Epidermal melanocyte (primary cell): ENCODE measurements around the gene SLC35G2.
"Not testable (repeated sequence)": the region's sequence is repeated elsewhere in the genome, so short reads cannot be mapped to it uniquely, and the experiment has no call there.

Experiments used
- DNase-seq: peaks from one replicate; pipeline ENCODE4 v3.0.0; 2011; ENCODE audit warnings: low spot score; ENCODE audit not compliant: insufficient read length

The SLC35G2 gene

GRCh38 chr3:136885357-136886213, 66.7 kb downstream of the SLC35G2 start:
- no peak for DNase-seq

DNA sequence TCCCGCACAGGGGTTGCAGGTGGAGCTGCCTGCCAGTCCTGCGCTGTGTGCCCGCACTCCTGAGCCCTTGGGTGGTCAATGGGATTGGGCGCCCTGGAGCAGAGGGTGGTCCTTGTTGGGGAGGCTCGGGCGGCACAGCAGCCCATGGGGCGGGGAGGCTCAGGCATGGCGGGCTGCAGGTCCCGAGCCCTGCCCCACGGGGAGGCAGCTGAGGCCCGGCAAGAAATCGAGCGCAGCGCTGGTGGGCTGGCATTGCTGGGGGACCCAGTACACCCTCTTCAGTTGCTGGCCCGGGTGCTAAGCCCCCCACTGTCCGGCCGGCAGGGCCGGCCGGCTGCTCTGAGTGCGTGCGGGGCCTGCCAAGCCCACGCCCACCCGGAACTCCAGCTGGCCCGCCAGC, 71.0 kb downstream of the SLC35G2 start:
- no peak for DNase-seq

- no peak for DNase-seq
Observed at GRCh38 chr3:136891934-136892855, 73.3 kb downstream of the SLC35G2 start.

DNA sequence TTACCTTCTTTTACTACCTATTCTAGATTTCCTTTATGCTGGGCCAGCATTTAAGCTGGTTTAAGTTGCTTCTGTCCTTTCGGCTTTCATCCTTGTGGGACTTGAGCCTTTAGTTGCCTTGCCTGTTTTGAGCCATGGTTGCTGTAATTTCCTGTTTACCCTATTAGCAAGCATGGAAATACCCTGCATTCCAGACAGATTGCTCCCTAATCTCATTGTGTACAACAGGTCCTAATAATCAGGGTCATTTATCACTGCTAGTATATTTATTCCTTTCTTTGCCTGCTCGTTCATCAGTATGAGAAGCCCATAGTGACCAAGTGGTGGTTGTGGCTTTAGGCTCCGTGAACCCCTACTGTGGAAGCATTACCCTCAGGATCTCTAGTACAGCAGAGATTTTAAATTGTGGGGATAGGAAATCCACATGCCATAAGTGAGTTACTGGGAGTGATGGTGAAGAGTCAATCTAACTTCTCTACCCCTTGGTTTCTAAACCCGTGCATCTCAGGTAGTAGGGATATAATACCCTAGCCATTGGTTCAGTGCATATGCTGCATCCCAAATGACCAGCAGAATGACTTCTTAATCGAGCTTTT, 75.0 kb downstream of the SLC35G2 start:
- no peak for DNase-seq

DNA sequence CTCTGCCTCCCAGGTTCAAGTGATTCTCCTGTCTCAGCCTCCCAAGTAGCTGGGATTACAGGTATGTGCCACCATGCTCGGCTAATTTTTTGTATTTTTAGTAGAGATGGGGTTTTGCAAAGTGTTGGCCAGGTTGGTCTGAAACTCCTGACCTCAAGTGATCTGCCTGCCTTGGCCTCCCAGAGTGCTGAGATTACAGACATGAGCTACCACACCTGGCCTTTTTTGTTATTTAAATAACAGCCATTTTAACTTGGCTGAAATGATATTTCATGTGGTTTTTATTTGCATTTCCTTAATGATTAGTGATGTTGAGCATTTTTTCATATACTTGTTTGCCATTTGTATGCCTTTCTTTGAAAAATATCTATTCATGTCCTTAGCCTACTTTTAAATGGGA, 78.2 kb downstream of the SLC35G2 start:
- DNase-seq, result not testable (repeated sequence)

- no peak for DNase-seq
Observed at GRCh38 chr3:136898549-136898948, 79.6 kb downstream of the SLC35G2 start.

GRCh38 chr3:136898954-136899353, 80.0 kb downstream of the SLC35G2 start:
- no peak for DNase-seq

DNA sequence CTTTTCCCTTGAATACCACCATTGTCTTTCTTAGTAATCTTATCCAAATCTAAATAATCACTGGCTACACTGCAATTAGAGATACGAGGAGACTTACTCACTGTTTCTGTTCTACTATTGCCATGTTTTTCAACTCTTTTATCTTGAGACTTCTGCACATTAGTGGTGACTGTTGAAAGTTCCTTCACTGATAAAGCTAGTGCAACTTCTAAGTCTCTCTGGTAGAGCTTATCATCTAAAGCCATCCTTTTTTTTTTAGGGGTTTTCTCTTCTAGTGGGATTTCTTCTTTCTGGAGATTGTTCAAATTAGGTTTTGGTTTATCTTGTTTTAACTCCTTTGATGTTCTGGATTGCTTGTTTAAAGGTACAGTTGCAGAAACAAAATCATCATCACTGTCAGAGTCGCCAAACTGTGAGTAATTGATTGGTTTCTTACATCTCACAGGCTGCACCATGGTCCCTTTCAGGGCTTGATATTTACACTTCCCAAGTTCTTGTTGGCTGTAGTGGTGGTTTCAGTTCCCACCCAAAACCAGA, 80.8 kb downstream of the SLC35G2 start:
- no peak for DNase-seq

- not testable (repeated sequence) for DNase-seq
Observed at GRCh38 chr3:136900694-136901093, 81.8 kb downstream of the SLC35G2 start.

GRCh38 chr3:136901391-136901790, 82.5 kb downstream of the SLC35G2 start:
- no peak for DNase-seq

- DNase-seq, result not testable (repeated sequence)
Observed at GRCh38 chr3:136902530-136902929, 83.6 kb downstream of the SLC35G2 start.

- no peak for DNase-seq
Observed at GRCh38 chr3:136903899-136904298, 85.0 kb downstream of the SLC35G2 start.

GRCh38 chr3:136904746-136905145, 85.8 kb downstream of the SLC35G2 start:
- no peak for DNase-seq
